ENCODE results near the gene ATXN1.

DNA sequence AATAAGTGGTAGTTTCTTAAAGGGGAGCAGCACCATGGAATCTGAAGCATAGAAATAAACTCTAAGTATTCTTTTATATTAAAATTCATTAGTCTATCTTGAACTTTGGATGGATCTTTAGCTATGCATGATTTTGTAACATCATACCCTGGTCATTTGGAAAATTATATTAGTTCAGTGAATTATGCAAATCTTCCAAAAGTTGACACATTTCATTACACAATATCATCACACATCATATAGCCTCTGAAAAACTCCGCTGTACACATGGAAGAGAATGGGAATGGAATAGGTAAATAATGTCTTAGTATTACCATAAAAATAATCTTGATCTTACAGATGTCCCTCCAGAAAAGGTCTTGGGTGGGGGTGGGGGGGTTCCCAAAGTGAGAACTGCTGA, 96.1 kb downstream of the ATXN1 start:
- TF ChIP-seq POLR2A (IDR thresholded peaks at IDR 0.05), result no peak
- TF ChIP-seq, protein P1, sequence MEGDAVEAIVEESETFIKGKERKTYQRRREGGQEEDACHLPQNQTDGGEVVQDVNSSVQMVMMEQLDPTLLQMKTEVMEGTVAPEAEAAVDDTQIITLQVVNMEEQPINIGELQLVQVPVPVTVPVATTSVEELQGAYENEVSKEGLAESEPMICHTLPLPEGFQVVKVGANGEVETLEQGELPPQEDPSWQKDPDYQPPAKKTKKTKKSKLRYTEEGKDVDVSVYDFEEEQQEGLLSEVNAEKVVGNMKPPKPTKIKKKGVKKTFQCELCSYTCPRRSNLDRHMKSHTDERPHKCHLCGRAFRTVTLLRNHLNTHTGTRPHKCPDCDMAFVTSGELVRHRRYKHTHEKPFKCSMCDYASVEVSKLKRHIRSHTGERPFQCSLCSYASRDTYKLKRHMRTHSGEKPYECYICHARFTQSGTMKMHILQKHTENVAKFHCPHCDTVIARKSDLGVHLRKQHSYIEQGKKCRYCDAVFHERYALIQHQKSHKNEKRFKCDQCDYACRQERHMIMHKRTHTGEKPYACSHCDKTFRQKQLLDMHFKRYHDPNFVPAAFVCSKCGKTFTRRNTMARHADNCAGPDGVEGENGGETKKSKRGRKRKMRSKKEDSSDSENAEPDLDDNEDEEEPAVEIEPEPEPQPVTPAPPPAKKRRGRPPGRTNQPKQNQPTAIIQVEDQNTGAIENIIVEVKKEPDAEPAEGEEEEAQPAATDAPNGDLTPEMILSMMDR (IDR thresholded peaks at IDR 0.05), result no peak

Data from testis (tissue), 2 donors.